ENCODE results near the gene CYTH3.
"Not testable (repeated sequence)": the region's sequence is repeated elsewhere in the genome, so short reads cannot be mapped to it uniquely, and the experiment has no call there.

The CYTH3 gene

DNA sequence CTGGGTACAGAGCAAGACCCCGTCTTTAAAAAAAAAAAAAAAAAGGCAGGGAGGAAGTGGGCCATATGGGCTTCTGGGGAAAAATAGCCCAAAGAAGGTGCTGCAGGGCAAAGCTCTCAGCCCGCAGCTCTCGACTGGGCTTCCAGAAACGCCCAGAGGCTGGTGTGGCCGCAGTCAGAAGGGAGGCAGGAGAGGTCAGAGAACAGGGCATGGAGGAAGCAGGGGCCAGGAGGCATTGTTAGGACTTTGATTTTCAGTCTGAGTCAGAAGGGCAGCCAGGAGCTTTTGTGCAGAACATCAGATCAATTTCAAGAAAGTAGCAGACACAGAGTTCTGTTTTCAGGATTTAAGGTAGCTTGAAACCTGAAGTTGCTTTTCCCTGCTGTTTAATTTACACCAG, 35.3 kb upstream of the CYTH3 start:
- no peak overlapping the region for H3K4me3 ChIP-seq (ENCODE audit: low read depth, low read length)
- TF ChIP-seq, protein P1, sequence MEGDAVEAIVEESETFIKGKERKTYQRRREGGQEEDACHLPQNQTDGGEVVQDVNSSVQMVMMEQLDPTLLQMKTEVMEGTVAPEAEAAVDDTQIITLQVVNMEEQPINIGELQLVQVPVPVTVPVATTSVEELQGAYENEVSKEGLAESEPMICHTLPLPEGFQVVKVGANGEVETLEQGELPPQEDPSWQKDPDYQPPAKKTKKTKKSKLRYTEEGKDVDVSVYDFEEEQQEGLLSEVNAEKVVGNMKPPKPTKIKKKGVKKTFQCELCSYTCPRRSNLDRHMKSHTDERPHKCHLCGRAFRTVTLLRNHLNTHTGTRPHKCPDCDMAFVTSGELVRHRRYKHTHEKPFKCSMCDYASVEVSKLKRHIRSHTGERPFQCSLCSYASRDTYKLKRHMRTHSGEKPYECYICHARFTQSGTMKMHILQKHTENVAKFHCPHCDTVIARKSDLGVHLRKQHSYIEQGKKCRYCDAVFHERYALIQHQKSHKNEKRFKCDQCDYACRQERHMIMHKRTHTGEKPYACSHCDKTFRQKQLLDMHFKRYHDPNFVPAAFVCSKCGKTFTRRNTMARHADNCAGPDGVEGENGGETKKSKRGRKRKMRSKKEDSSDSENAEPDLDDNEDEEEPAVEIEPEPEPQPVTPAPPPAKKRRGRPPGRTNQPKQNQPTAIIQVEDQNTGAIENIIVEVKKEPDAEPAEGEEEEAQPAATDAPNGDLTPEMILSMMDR (IDR thresholded peaks at IDR 0.05; ENCODE audit: low read depth, low read length): no peak

DNA sequence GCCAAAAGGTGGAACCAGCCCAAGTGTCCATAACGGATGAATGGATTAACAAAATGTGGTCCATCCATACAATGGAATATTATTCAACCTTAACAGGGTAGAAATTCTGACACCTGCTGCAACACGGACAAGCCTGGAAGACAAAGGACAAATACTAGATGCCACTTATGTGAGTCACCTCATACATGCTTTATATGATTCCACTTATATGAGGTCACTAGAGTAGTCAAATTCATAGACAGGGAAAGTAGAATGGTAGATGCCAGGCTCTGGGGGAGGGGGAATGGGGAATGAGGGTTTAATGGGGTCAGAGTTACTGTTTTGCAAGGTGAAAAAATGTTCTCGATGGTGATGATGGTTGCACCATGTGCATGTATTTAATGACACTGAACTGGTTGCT, 34.0 kb upstream of the CYTH3 start:
- no peak overlapping the region for H3K4me3 ChIP-seq (ENCODE audit: low read depth, low read length)
- TF ChIP-seq, protein P1 (IDR thresholded peaks at IDR 0.05; ENCODE audit: low read depth, low read length): no peak

DNA sequence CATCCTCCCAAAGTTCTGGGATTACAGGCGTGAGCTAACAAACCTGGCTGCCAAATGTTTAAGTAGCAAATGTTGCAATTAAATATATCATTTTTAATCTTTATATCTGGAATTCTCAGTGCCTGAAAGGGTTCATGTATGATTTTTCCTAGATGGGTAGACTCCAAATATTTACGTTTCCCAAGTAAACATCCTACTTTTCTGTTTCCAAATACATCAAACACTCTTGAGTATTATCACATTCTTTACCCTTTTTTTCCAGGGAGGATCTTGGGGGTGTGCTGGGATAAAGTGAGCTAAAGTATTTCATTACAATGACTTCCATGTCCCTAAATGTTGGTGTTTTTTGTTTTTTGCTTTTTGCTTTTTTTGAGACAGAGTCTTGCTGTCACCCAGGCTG, 32.9 kb upstream of the CYTH3 start:
- H3K4me3 ChIP-seq (ENCODE audit: low read depth, low read length): no peak overlapping the region
- TF ChIP-seq, protein P1 (IDR thresholded peaks at IDR 0.05; ENCODE audit: low read depth, low read length): no peak

DNA sequence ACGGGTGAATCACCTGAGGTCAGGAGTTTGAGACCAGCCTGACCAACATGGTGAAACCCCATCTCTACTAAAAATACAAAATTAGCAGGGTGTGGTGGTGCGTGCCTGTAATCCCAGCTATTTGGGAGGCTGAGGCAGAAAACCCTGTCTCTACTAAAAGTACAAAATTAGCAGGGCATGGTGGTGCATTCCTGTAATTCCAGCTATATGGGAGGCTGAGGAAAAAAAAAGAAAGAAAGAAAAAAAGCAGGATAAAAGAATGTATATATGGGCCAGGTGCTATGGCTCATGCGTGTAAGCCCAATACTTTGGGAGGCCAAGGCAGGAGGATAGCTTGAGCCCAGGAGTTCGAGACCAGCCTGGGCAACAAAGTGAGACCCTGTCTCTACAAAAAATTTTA, 29.0 kb upstream of the CYTH3 start:
- H3K4me3 ChIP-seq (ENCODE audit: low read depth, low read length): not testable (repeated sequence)

DNA sequence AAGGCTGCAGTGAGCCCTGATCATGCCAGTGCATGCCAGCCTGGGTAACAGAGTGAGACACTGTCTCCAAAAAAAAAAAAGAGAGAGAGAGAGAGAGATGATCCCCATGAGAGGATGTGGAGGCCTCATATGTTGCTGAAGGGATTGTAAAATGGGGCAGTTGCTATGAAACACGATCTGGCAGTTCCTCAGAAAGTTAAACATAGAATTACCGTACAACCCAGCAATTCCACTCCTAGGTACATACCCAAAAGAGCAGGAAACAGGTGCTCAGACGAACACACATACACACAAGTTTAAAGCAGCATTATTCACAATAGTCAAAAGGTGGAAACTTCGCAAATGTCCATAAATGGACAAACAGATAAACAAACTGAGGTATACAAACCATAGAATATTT, 27.4 kb upstream of the CYTH3 start:
- TF ChIP-seq, protein P1 (IDR thresholded peaks at IDR 0.05; ENCODE audit: low read depth, low read length): no peak
- H3K4me3 ChIP-seq (ENCODE audit: low read depth, low read length): no peak overlapping the region

DNA sequence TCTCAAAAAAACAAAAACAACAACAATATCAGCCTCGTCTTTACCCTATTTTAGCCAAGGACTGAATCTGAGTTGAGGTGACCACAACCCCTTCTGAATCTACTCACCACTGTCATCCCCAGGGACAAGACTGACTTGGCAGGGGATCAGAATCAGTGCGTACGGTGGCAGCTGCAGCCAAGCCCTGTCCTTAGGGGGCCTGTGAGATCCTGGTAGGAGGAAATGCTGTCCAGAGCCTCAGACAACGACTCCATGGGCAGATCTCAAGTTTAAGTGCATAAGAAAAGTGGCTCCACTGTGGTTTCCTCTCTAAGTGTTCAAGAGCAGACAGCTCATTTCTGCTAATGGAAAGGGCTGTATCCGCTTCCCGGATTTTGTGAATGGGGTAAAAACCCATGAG, 22.4 kb upstream of the CYTH3 start:
- TF ChIP-seq, protein P1 (IDR thresholded peaks at IDR 0.05; ENCODE audit: low read depth, low read length): no peak
- H3K4me3 ChIP-seq (ENCODE audit: low read depth, low read length): no peak overlapping the region

DNA sequence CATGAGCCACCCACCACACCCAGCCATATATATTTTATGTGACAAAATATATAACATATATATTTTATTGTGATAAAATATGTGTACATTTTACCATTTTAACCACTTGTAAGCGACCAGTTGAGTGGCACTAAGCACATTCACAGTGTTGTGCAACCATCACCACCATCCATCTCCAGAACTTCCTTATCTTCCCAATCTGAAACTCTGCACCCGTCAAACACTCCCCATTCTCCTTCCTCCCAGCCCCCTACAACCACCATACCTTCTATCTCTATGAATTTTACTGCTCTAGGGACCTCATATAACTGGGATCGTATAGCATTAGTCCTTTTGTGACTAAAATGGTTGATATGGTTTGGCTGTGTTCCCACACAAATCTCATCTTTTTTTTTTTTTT, 20.8 kb upstream of the CYTH3 start:
- TF ChIP-seq, protein P1 (IDR thresholded peaks at IDR 0.05; ENCODE audit: low read depth, low read length): no peak
- no peak overlapping the region for H3K4me3 ChIP-seq (ENCODE audit: low read depth, low read length)

DNA sequence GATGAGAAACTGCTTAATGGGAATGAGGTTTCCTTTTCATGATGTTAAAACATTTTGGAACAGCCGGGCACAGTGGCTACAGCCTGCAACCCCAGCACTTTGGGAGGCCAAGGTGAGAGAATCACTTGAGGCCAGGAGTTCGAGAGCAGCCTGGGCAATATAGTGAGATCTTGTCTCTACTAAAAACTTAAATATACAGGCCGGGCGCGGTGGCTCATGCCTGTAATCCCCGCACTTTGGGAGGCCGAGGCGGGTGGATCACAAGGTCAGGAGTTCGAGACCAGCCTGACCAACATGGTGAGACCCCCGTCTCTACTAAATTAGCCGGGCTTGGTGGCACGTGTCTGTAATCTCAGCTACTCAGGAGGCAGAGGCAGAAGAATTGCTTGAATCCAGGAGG, 19.5 kb upstream of the CYTH3 start:
- not testable (repeated sequence) for H3K4me3 ChIP-seq (ENCODE audit: low read depth, low read length)

DNA sequence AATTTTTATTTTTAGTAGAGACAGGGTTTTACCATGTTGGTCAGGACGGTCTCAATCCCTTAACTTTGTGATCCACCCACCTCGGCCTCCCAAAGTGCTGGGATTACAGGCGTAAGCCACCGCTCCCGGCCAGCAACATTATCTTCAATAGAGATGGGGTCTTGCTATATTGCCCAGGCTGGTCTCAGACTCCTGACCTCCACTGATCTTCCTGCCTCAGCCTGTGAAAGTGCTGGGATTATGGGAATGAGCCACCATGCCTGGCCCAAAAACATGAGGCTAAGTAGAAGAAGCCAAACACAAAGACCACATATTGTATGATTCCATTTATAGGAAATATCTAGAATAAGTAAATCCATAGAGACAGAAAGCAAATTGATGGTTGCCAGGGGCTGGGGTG, 19.1 kb upstream of the CYTH3 start:
- H3K4me3 ChIP-seq (ENCODE audit: low read depth, low read length): no peak overlapping the region
- TF ChIP-seq, protein P1 (IDR thresholded peaks at IDR 0.05; ENCODE audit: low read depth, low read length): no peak

Measured in WI38 (cell line).